GM21367 (cell line): Measurements from ENCODE around the gene AP3S2.
"Not testable (repeated sequence)": the region's sequence is repeated elsewhere in the genome, so short reads cannot be mapped to it uniquely, and the experiment has no call there.

Experiments
- ATAC-seq: cut with Tn5 transposase; IDR thresholded peaks from one replicate; pipeline ENCODE4 v1.9.1; 2021; ENCODE audit not compliant: unreplicated experiment

Gene AP3S2

GRCh38 chr15:89893696-89894447 is at the start of gene AP3S2:
AP3S2 (minus strand) TSS chr15:89893994; CDS start chr15:89893949, 45 bp downstream.
- peak; percentile 78 for ATAC-seq

GRCh38 chr15:89939910-89940309 is 46.1 kb upstream of the AP3S2 start:
- no peak for ATAC-seq

- not testable (repeated sequence) for ATAC-seq
These were observed 45.6 kb upstream of the AP3S2 start for GRCh38 chr15:89939377-89939776.

GRCh38 chr15:89937365-89938350 is 43.9 kb upstream of the AP3S2 start:
- ATAC-seq = no peak

GRCh38 chr15:89936786-89937265 is 43.0 kb upstream of the AP3S2 start:
- no peak for ATAC-seq

- no peak for ATAC-seq
These were observed 42.4 kb upstream of the AP3S2 start for GRCh38 chr15:89936051-89936785.

- no peak for ATAC-seq
These were observed 39.1 kb upstream of the AP3S2 start for GRCh38 chr15:89932880-89933279.

GRCh38 chr15:89928421-89928820 is 34.6 kb upstream of the AP3S2 start:
- ATAC-seq = no peak

- no peak for ATAC-seq
These were observed 32.4 kb upstream of the AP3S2 start for GRCh38 chr15:89926158-89926557.

GRCh38 chr15:89917442-89918101 is 23.8 kb upstream of the AP3S2 start:
- no peak for ATAC-seq

- no peak for ATAC-seq
These were observed 22.9 kb upstream of the AP3S2 start for GRCh38 chr15:89916660-89917059.

GRCh38 chr15:89912674-89913396 is 19.0 kb upstream of the AP3S2 start, which contains the start of gene ARPIN:
ARPIN (minus strand) TSS chr15:89912952; CDS start chr15:89912835, 117 bp downstream.
- no peak for ATAC-seq

- ATAC-seq = no peak
These were observed 18.4 kb upstream of the AP3S2 start for GRCh38 chr15:89912145-89912673.

- ATAC-seq = no peak
These were observed 17.3 kb upstream of the AP3S2 start for GRCh38 chr15:89910891-89911626.

GRCh38 chr15:89909611-89910010 is 15.8 kb upstream of the AP3S2 start:
- no peak for ATAC-seq

- no peak for ATAC-seq
These were observed 14.4 kb upstream of the AP3S2 start for GRCh38 chr15:89908226-89908625.

- ATAC-seq = no peak
These were observed 13.5 kb upstream of the AP3S2 start for GRCh38 chr15:89907289-89907688.

- ATAC-seq = no peak
These were observed 12.1 kb upstream of the AP3S2 start for GRCh38 chr15:89905846-89906378.
